UCSD-AML1 (cell line): ENCODE results near the gene ITGA2.

Experiments
- DNase-seq: peaks from one replicate; lab custom pipeline; 2025; ENCODE audit not compliant: unreplicated experiment; lab: John Stamatoyannopoulos, UW

The ITGA2 gene

DNA sequence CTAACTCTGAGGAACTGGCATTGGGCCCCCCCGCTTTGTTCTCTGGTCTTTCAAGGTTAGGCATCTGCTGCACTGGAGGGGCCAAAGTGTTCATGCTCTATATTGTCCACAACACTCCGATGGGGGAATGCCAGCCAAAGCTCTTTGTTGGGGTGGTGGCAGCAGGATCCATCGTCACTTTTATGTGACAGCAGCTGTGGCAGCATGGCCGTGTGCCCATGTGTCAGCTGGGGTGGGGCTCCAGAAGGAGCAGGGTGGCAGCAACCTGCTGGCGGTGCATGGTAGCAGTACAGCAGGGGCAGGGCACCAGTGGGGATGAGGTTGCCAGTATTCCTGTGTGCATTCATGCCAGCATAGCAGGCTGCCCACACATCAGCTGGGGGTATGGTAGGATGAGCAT, 28.2 kb downstream of the ITGA2 start:
- no peak for DNase-seq

- DNase-seq, result no peak
Measured at GRCh38 chr5:53017794-53018391, 28.7 kb downstream of the ITGA2 start.

DNA sequence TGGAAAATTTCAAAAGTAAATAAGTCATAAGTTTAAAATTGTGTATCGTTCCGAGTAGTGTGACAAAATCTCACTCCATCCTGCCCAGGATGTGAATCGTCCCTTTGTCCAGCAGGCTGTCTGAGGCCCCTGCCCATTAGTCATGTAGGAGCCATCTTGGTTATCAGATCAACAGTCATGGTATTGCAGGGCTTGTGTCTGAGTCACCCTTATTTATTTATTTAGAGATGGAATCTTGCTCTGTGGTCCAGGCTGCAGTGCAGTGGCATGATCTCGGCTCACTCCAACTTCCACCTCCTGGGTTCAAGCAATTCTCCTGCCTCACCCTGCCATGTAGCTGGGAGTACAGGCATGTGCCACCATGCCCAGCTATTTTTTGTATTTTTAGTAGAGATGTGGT, 30.2 kb downstream of the ITGA2 start:
- no peak for DNase-seq

DNA sequence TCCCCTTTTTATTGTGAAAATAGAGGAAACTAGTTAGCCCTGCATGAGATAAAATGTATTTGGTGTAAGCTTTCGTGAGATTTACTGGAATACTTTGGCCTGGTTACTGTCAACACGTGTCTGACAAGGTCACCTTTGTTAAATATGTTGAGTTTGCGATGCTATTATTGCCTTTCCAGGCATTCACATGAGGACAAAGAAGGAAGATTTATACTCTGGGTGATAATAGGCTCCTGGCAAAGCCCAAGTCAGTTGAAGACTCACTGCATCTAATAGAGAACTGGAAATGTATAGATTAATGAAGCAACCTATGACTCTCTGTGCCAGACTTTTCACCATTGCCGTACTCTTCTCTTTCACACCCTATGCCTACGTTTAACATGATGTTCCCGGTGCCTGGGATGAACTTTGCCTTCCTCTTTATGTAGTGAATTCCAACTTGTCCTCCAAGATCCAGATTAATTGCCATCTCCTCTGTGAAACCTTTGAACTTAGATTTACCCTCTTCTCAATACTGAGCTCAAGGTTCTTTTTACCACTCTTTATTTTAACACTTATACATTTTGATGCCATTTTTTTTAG, 33.9 kb downstream of the ITGA2 start:
- DNase-seq, result no peak

DNA sequence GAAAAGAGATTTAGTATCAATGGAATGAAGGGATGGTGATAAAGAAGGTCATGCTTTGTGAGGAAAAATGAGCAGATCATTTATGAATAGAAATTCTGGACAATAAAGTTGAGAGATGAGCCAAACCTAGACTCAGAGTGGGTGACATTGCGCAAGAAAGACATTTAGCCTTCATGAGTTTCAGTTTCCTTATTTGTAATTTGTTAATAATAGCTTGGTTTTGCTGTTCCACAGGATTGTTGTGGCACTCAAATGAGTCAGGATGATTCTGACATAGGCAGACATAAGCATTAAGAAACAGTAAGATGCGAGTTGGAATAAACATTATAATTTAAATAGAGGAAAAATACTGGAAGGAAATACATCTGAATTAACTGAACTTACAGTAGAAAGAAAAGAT, 34.8 kb downstream of the ITGA2 start:
- no peak for DNase-seq

DNA sequence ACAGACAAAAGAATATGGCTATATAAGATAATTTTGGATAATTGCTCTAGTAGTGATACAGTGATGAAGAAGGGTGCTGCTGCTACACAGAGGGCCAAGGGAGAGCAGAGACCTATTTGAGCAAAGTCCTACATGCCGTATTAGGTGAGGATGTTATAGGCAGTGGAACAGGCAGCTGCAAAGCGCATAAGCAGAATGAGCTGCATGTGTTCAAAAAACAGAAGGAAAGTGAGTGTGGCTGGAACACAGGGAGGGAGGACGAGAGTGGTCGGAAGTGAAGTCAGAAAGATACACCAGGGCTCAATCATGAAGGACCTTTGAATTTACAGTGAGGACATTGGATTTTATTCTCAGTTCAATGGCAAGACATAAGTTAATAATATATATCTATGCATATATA, 35.4 kb downstream of the ITGA2 start:
- no peak for DNase-seq

DNA sequence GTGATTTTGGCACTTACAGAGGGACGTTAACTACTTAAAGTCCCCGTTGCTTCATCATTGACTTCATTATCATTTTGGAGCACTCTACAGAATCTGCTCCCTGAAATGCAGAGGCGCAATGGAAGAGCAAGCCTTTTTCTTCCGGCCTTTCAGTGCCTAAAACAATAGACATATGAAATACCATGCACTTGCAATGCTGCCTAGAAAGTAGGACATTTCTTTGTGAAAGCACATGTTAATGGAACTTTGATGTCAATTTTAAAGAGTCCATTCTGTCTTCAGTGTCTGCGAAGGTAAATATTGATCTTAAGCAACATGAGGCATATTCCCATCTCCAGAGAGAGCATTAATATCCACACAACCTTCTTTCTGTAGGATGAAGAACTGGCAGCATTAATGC, 36.3 kb downstream of the ITGA2 start:
- no peak for DNase-seq

- DNase-seq, result no peak
Measured at GRCh38 chr5:53027913-53028312, 38.8 kb downstream of the ITGA2 start.

GRCh38 chr5:53029608-53030007, 40.5 kb downstream of the ITGA2 start:
- DNase-seq, result no peak

DNA sequence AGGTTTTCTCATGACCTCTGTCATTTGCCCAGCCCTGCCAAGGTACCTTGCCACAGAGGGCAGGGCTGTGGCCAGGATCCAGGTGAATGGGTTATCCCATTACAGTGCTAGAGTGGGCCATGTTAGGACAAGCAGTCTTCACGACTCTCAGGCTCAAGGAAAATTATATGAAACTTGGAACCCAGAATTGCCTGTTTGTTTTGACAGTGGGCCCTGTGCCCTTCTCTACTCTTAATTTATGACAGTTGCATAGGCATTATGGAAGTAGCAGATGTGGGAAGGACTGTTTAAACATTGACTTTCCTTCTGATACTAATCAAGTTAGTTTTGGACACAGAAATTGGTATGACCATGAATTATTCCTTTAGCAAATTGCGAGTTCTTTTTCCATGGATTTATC, 41.7 kb downstream of the ITGA2 start:
- DNase-seq, result no peak

DNA sequence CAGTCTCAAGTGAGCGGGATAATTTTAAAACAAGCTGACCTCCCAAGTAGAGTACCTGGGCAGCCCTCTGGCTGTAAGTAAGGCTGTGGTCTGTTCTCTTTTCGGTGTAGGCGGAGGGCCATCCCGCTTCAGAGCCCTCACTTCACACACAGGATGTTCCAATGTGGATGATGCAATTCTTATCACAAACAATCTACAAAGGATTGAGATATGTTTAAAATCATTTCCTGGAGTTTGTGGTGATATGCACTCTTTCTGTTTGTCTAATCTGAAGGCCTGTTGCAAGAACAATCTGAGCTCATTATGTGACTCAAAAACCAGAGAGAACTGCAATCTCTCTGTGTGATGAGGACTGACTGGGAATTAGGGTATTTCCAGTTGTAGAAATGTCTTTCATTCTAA, 42.5 kb downstream of the ITGA2 start:
- DNase-seq, result no peak

DNA sequence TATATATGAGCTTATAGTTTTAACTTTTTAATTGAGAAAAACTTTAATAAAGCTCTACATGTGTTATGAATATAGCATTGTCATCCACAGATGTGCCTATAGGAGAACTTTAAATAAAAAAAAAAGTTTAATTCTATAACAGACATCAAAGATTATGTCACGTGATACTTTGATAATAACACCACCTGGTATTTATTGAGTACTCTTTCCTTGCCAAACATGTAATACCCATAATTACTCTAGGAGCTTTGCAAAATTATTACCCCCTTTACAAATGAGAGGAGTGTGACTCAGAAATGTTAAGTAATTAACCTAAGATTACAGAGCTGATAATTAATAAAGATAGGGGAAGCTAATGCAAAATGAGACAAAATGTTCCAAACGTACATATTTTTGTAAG, 43.0 kb downstream of the ITGA2 start:
- no peak for DNase-seq

- DNase-seq, result no peak
Measured at GRCh38 chr5:53034832-53035231, 45.7 kb downstream of the ITGA2 start.

DNA sequence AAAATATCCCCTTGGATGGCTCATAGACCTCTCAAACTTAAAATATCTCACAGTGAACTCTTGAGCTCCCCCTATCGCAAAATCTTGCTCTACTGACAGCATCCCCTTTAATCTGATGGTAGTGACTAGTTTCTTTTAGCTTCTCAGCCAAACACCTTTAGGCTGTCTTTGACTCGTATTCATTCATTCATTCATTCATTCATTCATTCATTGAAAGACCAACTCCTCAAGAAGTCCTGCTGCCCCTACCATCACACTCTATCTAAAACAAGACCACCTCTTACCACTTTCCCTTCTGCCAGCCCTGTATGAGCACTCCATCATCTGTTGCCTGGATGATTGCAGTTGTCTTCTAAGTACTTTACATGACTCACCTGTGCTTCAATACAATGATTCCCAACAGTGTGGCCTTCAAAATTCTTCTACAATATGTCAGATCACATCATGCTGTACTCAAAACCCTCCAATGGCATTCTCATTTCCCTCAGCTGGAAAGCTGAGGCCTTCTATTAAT, 46.8 kb downstream of the ITGA2 start:
- DNase-seq, result no peak

DNA sequence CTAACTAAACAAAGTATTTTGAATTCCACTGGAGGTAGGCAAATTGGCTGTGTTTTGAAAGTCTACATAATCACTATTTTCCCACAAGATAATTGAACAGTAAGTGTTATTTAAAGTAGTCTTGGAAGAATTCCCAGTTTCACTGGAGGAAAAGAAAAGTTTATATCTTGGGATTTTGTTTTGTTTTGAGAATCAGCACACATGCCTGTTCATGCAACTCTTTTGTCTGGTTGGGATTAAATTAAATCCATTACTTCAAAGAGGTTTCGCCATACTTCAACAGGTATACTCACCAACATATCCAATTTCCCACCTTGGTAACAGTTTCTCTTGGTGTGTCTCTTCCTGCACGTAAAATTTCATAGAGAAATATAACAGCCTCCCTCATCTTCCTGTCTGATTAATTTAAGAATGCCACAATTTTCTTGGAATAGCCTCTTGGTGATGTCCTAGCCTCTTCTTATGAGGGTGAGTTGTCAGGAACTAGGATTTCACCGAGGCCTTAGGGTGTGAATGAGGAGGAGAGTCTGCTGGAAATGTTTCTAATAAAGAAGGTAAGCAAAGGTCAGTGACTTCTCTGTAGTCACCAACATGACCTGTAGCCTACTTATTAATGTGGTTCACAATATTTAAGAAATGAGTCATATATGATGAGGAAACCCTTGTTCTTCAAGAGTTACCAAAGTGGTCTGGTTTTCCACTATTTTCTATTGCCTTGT, 48.1 kb downstream of the ITGA2 start:
- DNase-seq, result no peak

DNA sequence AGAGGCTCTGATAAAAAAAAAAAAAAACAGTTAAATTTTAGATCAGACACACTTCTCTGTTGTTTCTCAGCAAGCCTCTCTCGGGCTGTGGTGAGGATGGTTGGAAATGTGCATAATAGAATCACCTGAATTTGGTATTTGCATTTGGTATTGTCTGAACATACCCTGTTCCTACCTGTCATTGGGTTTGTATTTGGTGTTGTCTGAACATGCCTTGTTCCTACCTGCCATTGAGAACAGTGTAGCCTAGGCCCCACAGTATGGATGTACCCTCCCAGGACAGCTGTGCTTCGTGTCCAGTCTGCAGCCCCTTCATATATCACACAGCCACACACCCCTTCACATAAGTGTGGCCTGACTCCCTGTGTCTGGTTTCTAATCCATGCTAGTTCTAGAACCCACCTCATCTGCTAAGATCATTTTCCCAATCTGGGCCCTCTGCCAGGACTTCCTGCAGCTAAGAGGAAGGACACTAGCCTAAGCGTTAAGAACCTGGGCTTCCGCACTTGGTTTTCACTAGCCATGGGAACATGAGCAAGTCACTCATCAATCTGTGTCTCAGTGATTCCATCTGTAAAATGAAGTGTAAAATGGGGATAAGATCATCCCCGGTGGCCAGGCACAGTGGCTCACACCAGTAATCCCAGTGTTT, 49.2 kb downstream of the ITGA2 start:
- no peak for DNase-seq

DNA sequence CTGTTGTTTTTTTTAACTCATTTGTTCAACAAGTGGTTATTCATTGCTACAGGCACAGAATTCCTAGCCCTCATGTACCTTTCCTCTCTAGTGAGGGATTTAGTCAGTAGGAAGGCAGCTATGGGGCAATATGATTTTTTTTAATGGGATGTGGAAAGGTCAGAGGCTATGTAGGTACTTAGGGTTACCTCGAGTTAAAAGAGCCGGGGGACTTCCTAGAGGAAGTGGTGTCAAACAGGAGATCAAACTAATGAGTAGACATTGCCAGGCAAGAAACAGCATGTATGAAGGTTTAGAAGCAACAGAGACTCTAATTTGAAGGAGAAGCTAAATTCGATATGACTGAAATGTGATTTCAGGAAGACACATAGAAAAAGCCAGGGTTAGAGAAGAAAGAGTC, 50.7 kb downstream of the ITGA2 start:
- DNase-seq, result no peak

DNA sequence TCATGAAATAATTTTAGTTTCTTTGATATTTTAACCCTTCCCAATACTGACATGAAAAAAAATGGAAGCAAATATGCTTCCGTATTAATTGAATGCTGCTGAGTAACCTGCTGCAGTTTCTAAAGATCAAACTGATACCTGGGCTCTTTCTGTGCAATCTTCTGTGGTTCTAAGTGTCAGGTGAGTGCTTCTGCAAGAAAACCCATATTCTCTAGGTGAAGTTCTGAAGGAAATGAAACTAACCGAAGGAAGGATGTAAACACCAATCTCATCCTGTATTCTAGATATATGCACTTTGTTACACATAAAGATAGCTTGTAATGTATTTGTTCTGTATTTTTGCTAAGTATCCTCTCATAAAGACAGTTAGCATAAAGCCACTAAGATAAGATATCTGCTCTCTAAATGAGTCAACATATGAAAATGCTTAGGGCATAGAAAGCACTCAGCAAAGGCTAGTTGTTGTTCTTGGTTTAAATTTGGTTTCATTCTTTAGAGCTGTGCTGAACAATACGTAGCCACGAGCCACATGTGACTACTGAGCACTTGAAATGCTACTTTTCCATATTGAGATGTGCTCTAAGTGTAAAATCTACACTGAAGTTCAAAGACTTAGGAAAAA, 52.0 kb downstream of the ITGA2 start:
- no peak for DNase-seq

DNA sequence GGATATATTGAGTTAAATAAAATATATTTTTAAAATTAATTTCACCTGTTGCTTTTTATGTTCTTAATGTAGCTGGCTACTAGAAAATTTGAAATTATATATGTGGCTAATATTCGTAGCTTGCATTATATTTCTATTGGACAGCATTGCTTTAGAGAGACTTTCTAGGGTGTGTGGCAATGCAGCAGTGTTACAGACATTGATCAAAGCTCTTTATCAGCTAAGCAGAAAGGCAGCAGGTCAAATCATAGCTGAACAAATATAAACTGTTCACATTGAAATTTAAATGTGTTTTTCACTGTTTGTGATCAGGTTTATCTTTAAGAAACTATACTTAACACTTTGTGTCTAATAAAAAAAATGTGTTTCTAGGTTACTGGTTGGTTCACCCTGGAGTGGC, 52.6 kb downstream of the ITGA2 start:
- DNase-seq, result no peak

- no peak for DNase-seq
Measured at GRCh38 chr5:53045263-53045662, 56.1 kb downstream of the ITGA2 start.

DNA sequence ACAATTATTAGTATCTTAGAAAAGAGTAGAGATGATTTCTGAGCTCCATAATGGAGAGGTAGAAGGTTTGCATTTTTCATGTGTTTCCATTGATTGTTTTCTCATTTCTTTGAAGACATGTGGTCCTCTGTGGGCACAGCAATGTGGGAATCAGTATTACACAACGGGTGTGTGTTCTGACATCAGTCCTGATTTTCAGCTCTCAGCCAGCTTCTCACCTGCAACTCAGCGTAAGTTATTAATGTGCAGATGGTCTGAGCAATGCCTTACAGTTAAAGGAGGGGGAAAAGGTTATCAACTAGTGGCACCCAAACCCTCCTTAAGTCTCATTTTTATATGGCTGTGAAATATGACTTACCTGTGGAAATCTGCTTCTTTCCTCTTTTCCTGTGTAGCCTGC, 59.1 kb downstream of the ITGA2 start:
- DNase-seq, result no peak

DNA sequence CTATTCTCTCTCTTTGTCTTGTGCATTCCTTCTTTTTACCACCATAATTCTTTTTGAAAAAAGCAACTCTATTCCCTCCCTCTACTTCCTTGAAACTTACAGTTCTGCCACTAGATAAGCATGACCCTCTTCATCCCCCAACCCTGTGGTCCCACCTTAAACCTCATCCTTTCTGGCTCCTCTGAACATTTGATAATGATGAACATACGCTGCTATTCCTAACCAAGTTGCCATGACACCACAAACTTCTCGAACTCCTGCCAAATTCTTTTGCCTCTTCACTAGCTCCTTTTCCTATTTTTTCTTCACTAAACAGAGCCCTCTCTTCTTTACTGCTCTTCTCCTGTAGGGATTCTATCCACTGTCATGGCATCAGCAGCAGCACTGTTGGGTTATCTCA, 63.3 kb downstream of the ITGA2 start:
- no peak for DNase-seq
